Measurements from ENCODE around the gene ST6GALNAC6.

GRCh38 chr9:127944586-127945218 is 45.3 kb upstream of the ST6GALNAC6 start:
- no peak for TF ChIP-seq CTCF (IDR thresholded peaks at IDR 0.05)
- TF ChIP-seq EZH2 (IDR thresholded peaks at IDR 0.05; ENCODE audit: borderline replicate concordance, insufficient read depth, low read depth, low read length, poor library complexity, severe bottlenecking) = no peak

Data from B cell (primary cell).